GM18502 (cell line): Measurements from ENCODE around the gene CHN2.

ENCODE experiments used
- ATAC-seq: cut with Tn5 transposase; IDR thresholded peaks from one replicate; pipeline ENCODE4 v1.9.1; 2021; ENCODE audit warnings: mild to moderate bottlenecking; ENCODE audit not compliant: unreplicated experiment, poor library complexity

The CHN2 gene

GRCh38 chr7:29453021-29453420 is 258.4 kb downstream of the CHN2 start:
- ATAC-seq = no peak

DNA sequence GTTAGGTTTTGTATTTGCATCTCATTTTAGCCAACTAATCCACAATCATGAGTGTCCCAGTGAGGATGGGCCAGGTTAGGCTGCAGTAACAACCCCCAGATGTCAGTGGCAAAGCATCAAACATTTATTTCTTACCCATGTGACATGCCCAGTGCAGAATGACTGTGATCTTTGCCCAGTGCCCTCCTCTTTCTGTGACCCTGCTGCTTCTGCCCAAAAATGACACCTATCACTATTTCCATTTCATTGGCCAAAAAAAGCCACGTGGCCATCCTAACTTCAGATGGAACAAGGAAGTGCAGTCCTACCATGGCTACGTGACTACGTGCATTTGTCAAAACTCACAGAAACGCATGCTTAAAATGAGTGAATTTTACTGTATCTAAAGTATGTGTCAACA is 259.9 kb downstream of the CHN2 start:
- ATAC-seq = no peak

- ATAC-seq = no peak
Observed at GRCh38 chr7:29454899-29455451, 260.4 kb downstream of the CHN2 start.

- no peak for ATAC-seq
Observed at GRCh38 chr7:29457141-29457561, 262.6 kb downstream of the CHN2 start.

- ATAC-seq = no peak
Observed at GRCh38 chr7:29457565-29458011, 263.0 kb downstream of the CHN2 start.

DNA sequence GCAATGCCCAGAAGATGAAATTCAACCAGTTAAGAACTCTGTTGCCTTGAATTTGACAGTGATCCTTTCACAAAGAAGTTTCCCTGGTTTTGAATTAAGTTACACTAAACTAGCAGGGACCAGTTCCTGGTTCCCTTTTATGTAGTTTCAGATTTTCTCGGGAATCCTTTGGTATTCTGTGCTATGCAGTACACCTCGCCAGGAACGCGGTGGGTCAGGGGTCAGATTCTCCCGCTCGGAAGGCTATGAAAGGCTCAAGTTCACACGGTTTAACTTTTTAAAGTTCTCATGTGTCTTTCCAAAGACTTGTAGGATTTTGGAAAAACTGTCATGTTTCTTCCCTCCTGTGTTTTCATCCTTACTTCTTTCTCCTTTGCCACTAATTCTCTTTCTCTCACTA is 264.4 kb downstream of the CHN2 start:
- no peak for ATAC-seq

GRCh38 chr7:29459589-29459988 is 265.0 kb downstream of the CHN2 start:
- ATAC-seq = no peak

DNA sequence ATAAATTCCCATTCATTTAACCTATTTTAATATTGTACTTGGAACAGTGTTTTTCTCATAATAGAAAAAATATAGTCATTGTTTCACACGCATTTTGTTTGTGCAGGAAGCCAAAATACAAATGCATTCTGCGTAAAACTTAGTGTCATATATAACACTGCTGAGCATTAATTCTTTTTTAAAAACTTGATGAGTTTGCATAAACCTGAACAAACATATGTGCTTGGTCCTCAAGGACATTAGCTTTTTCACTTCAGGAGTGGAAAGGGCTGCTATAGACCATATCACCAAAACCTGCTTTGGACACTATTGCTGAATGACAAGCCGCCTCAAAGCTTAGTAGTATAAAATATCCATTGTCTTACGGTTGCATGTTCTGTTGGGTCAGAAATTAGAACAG is 267.4 kb downstream of the CHN2 start:
- ATAC-seq = no peak

DNA sequence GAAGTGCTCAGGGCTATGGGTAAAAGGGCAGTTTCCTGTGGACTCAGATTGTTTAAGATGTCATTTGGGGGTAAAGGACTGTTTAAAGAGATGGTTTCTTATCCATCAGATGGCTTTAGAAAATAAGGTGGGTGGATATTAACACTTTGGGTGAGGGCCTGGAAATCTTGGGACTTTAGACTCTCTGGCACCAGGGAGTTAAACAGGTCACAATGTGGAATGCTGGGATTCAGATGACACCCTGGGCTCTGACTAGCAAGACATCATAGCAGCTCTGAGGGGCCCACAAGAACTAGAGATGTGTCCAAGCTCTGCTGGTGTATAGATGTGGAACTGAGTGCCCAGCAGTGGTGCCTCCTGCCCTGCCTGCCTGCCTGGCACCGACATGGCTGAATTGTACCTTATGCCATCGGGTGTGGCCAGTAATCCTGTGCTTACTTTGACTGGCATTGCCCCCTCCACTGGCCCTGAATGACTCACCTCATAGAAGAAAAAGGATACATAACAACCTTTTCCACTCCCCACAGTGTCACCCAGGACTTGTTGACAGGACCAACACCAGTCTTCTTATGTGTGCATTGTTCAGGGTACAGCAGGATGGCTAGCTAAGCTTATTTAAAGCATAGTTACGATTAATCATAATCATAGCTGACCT is 269.1 kb downstream of the CHN2 start:
- no peak for ATAC-seq

GRCh38 chr7:29464753-29465152 is 270.2 kb downstream of the CHN2 start:
- no peak for ATAC-seq

DNA sequence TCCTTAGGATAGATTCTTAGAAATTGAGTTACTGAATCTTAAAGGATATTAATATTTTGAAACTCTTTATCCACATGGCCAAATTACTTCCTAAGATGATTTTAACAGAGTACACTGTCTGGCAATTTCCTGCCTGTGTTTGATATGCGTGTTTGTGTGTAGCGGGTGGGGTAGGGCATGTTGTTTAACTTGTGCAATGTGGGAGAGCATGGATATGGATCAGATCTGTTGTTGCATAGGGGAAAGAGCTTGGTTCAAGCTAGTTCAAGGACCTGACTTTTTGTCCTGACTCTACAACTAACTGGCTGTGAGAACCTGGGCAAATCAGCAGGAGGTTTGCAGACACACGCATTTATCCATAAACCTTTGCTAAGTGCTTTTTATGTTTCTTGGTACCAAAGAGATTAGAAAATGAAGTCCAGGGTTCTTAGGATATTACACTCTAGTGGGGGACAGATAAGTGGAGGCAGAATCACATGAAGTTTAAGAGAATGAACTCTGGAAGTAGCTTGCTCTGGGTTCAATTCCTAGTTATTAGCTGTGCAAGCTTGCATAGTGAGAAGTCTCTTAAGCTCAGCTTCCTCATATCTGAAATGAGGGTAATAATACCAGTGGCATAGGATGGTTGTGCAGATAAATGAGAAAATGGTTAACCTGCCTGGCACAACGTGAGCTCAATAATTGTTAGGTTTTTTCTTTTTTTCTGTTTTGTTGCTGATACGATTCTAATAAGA is 272.8 kb downstream of the CHN2 start:
- no peak for ATAC-seq

GRCh38 chr7:29468196-29468595 is 273.6 kb downstream of the CHN2 start:
- no peak for ATAC-seq

GRCh38 chr7:29469281-29469680 is 274.7 kb downstream of the CHN2 start:
- no peak for ATAC-seq

- no peak for ATAC-seq
Observed at GRCh38 chr7:29469976-29470557, 275.5 kb downstream of the CHN2 start.

DNA sequence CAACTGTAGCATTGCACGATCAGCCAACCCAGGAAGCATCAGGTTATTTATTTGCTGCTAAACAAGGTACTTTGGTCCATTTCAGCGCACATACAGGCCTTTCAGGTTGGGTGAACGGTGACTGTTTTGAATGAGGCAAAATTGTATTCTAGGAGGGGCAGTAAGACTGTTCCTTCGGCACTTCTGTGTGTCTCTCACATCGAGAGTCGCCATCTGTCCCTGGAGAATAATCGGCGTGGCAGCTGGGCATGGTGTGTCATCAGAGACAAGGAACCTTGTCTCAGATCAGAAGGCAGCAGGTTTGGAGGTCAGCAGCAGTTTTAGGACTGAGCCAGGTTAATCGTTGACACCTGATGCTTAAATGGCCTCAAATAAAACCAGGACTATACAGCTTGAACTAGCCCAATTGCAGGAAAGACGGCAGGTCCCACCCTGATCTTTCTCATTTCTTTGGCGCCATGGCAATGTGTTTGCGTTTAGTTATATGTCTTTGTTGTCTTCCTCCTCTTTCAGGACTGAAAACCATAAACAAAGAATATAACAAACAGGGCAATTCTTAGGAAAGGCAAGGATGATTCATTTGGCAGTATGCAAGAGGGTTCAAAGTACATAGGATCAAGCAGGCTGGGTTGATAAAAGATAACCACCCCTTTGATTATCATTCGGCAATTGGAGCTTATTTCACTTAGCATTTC is 277.0 kb downstream of the CHN2 start:
- ATAC-seq = no peak

GRCh38 chr7:29476916-29477315 is 282.3 kb downstream of the CHN2 start:
- no peak for ATAC-seq

DNA sequence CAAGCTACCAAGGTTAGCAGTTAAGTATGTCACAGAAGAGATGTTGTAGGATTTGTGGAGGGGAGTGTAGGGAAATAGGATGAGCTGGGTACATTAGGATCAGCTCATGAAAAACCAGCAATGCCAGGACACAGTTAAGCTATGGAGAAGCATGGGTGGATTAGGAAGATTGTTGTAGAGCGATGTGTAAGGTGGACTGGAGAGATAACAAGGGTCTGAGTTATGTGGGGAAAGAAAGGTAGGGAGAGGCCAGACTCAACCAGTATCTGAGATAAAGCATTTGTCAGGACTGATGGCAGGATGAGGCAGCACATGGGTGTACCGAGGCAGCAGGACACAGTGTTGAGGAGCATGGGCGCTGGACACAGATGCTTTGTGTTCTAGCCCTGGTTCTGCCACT is 283.7 kb downstream of the CHN2 start:
- no peak for ATAC-seq

DNA sequence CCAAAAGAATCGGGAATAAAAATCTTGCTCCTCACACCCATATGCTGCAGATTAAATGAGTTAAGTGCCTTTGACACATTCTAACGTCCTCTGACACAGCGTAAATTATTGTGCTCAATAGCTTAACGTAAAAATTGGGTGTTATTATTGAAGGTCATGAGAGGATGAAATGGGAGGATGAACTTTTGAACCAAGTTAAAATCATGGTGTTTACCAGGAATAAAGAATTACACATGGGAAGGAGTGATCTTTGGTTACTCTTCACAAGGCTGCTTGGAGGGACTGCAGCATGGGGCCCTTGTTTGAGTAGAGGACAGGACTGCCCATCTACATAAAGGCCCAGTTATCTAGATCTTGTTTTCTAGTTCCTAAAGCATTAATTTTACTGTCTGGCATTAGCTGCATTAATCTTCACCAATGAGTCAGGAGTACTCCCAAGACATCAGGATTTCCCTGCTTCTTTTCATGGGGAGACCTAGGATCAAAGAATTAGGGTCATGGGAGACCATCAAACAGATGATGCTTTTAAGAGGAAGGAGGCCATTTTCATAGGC is 284.2 kb downstream of the CHN2 start:
- no peak for ATAC-seq

DNA sequence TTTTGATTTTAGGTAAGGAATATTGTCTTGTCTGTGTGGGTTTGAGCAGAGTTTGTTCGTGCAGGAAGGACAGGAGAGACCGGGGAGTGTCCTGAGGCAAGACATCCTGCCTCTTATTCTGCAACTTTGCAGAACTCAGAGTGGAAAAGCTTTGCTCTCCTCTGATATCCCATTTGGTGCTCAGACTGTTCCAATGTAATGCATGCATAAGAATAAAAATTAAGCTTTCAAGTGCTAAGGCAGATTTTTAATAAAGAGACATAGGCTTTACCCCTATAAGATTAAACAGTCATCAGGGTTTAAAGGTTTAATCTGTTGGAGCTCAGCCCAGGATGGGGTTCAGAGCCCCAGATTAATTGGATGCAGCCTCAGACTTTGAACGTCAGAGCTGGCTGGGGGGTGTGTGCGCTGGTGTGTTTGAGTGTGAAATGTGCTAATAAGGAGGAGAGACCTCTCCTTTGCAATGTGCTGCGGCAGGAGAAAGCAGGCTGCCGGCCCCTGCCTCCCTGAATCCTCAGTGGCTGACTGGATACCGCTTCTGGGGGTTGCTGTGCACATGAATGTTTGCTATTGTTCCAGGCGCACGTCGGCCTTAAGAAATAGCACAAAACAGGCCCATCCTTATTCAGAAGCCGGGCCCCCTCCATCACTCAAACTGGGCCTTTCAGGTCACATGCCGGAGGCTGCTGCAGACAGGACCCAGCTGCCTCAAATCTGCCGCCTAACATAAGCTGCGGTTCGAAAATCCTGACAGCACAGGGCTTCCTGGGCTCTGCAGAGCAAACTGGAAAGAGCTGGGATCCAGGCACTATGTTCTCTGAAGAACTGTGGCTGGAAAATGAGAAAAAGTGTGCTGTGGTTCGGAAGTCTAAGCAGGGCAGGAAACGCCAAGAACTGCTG is 285.0 kb downstream of the CHN2 start:
- ATAC-seq = no peak
